ENCODE data around the gene CEBPA.

CEBPA gene

DNA sequence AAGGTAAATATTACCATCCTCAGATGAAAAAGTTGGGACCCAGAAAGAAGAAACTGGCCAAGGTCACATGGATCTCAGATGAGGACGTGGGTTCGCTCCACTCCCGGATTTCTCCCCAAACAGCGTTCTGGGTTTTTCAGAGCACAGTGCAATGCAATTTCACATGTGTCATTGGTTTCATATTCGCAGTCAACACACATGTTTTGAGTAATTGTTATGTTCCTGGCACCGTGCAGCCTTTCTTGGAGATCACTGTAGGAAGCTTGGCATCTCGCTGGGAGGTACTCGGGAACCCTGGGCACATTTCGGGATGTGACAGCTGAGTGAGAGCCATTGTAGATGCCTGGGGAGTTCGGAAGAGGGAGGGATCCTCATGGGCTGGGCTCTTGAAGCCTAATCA, 45.0 kb upstream of the CEBPA start:
- Histone ChIP-seq H3K4me1 (peaks cover 0 to 15% (median 2%) of the 10 kb centered on the region in 4 donors), H3K27ac (no peak overlapping the region), H3K4me3 (no peak overlapping the region), H3K27me3 (peaks cover 0 to 29% of the 10 kb centered on the region in 2 donors), H3K36me3 (no peaks in the 10 kb centered on the region), H3K9me3 (no peaks in the 10 kb centered on the region)
- no peak for DNase-seq
- TF ChIP-seq CTCF (IDR thresholded peaks at IDR 0.05), result no peak
- intact Hi-C loops (cut with DNase I; ENCODE audit: low total_unique reads), result no loop called here

DNA sequence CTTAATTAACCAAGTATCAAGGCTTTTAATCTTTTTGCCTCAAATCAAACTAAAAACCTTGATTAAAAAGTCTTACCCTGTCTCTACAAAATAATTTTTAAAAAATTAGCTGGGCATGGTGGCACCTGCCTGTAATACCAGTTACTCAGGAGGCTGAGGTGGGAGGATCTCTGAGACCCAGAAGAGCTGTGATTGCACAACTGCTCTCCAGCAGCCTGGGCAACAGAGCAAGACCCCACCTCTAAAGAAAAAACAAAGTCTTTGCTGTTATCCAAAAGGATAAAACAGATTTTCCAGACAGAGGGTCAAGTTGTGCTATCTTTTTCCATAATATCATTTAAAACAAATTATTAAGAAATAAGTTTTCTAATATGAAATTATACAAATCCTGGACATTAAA, 44.3 kb upstream of the CEBPA start:
- H3K4me1 ChIP-seq, result peaks cover 0 to 15% (median 2%) of the 10 kb centered on the region in 4 donors
- H3K36me3 ChIP-seq, result no peaks in the 10 kb centered on the region
- no peak for TF ChIP-seq CTCF (IDR thresholded peaks at IDR 0.05)
- peaks cover 0 to 28% of the 10 kb centered on the region in 2 donors for H3K27me3 ChIP-seq
- DNase-seq, result no peak
- intact Hi-C loops (cut with DNase I; ENCODE audit: low total_unique reads), result no loop called here
- no peak overlapping the region for H3K4me3 ChIP-seq
- no peaks in the 10 kb centered on the region for H3K9me3 ChIP-seq
- no peak overlapping the region for H3K27ac ChIP-seq

- DNase-seq, result no peak
- Histone ChIP-seq H3K4me3 (no peak overlapping the region), H3K27ac (no peak overlapping the region), H3K4me1 (peaks cover 0 to 15% (median 0%) of the 10 kb centered on the region in 4 donors), H3K36me3 (no peaks in the 10 kb centered on the region), H3K27me3 (peaks cover 0 to 28% of the 10 kb centered on the region in 2 donors), H3K9me3 (no peaks in the 10 kb centered on the region)
- intact Hi-C loops (cut with DNase I; ENCODE audit: low total_unique reads), result no loop called here
- no peak for TF ChIP-seq CTCF (IDR thresholded peaks at IDR 0.05)
These were observed 42.8 kb upstream of the CEBPA start for GRCh38 chr19:33345163-33345562.

DNA sequence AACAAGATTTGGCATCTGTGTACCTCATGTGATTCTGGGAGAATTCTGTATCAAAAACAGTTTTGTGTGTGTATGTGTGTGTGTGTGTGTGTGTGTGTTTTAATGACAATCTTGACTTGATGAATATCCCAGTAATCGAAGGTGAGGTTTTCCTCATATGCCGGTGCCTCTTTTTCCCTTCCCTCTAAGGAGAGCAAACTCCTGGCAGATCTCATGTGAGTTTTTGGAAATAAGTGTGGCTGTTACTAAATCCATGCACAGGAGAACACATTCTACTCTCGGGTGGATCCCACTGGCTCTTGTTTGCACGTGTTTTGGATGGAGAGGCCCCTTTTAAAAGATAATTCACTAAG, 42.2 kb upstream of the CEBPA start:
- no peak overlapping the region for H3K4me3 ChIP-seq
- no peak for DNase-seq
- intact Hi-C loops (cut with DNase I; ENCODE audit: low total_unique reads), result no loop called here
- no peaks in the 10 kb centered on the region for H3K36me3 ChIP-seq
- H3K27me3 ChIP-seq, result peaks cover 0 to 29% of the 10 kb centered on the region in 2 donors
- no peak for TF ChIP-seq CTCF (IDR thresholded peaks at IDR 0.05)
- no peak overlapping the region for H3K27ac ChIP-seq
- H3K4me1 ChIP-seq, result peaks cover 0 to 15% (median 0%) of the 10 kb centered on the region in 4 donors
- H3K9me3 ChIP-seq, result no peaks in the 10 kb centered on the region

DNA sequence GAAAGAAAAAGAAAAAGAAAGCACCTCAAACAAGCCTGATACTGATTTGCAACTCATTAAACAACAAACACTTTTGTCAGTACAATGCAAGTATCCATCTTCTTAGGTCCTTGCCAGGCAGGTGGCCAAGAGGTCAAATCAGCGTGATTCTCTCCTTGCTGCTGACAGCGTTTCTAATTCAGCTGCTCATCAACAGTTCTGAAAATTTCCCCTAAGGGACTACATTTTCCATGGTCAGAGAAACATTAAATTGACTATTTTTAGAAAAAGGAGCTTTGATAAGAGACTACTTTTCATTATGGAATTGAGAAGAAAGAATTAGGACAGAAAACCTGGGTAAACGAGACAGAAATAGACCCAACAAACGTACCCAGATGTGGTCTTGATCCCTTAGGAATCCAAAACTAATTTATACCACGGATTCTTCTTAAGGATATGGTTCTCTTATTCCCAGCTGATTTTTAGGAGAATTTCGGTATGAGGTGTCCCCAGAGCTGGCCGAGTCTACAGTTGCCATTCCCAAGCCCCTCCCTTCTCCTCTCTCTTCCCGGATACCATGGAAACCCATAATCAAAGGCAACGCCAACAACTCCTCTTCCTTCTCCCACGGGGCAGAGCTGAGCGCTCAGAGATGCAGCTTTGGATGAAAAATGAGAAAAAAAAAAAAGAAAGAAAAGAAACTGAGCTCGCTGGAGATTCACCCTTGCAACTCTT, 41.7 kb upstream of the CEBPA start:
- H3K27ac ChIP-seq, result no peak overlapping the region
- H3K27me3 ChIP-seq, result peaks cover 0 to 32% of the 10 kb centered on the region in 2 donors
- peaks cover 0 to 15% (median 0%) of the 10 kb centered on the region in 4 donors for H3K4me1 ChIP-seq
- no peak for TF ChIP-seq CTCF (IDR thresholded peaks at IDR 0.05)
- no peak for DNase-seq
- no peak overlapping the region for H3K4me3 ChIP-seq
- H3K36me3 ChIP-seq, result no peaks in the 10 kb centered on the region
- intact Hi-C loops (cut with DNase I; ENCODE audit: low total_unique reads), result no loop called here
- no peaks in the 10 kb centered on the region for H3K9me3 ChIP-seq

Measured in tibial artery (tissue), 4 donors.